GM18498 (cell line): ENCODE data around the gene PACC1.
A peak's percentile ranks its signal among the peaks of the same experiment; 100 is the strongest.

ENCODE experiments used
- ATAC-seq: cut with Tn5 transposase; IDR thresholded peaks from one replicate; pipeline ENCODE4 v1.9.1; 2021; ENCODE audit warnings: mild to moderate bottlenecking, moderate library complexity; ENCODE audit not compliant: unreplicated experiment

PACC1 gene

GRCh38 chr1:212414328-212415106 lies at the start of gene PACC1:
PACC1 (minus strand) TSS chr1:212414886; CDS start chr1:212414757, 129 bp downstream.
- peak; percentile 97 for ATAC-seq

GRCh38 chr1:212463565-212464285 lies 49.0 kb upstream of the PACC1 start:
- no peak for ATAC-seq

GRCh38 chr1:212461916-212462660 lies 47.4 kb upstream of the PACC1 start:
- ATAC-seq = no peak

GRCh38 chr1:212460376-212460775 lies 45.7 kb upstream of the PACC1 start:
- no peak for ATAC-seq

GRCh38 chr1:212459656-212460055 lies 45.0 kb upstream of the PACC1 start:
- ATAC-seq = no peak

GRCh38 chr1:212458817-212459216 lies 44.1 kb upstream of the PACC1 start:
- ATAC-seq = no peak

GRCh38 chr1:212457740-212458338 lies 43.2 kb upstream of the PACC1 start:
- no peak for ATAC-seq

- ATAC-seq = peak; percentile 65
These were observed 41.3 kb upstream of the PACC1 start for GRCh38 chr1:212455803-212456528.

- no peak for ATAC-seq
These were observed 40.7 kb upstream of the PACC1 start for GRCh38 chr1:212455401-212455800.

- ATAC-seq = no peak
These were observed 40.1 kb upstream of the PACC1 start for GRCh38 chr1:212454741-212455140.

- no peak for ATAC-seq
These were observed 38.6 kb upstream of the PACC1 start for GRCh38 chr1:212453156-212453857.

GRCh38 chr1:212452323-212453155 lies 37.9 kb upstream of the PACC1 start:
- ATAC-seq = no peak

- ATAC-seq = no peak
These were observed 37.0 kb upstream of the PACC1 start for GRCh38 chr1:212451416-212452322.

- no peak for ATAC-seq
These were observed 35.7 kb upstream of the PACC1 start for GRCh38 chr1:212450331-212450881.

- no peak for ATAC-seq
These were observed 32.8 kb upstream of the PACC1 start for GRCh38 chr1:212447478-212447877.

GRCh38 chr1:212446333-212446732 lies 31.6 kb upstream of the PACC1 start:
- ATAC-seq = no peak

- no peak for ATAC-seq
These were observed 27.7 kb upstream of the PACC1 start for GRCh38 chr1:212442408-212442807.

GRCh38 chr1:212440419-212440818 lies 25.7 kb upstream of the PACC1 start:
- no peak for ATAC-seq
